AG09319 (cell line): ENCODE results near the gene SLMAP.

Experiments
- DNase-seq: peaks from one replicate; pipeline ENCODE4 v3.0.0-alpha.2; 2010; ENCODE audit warnings: low read depth; ENCODE audit errors: extremely low read depth
- CTCF ChIP-seq: IDR thresholded peaks from 2 replicates; pipeline ENCODE4 v1.5.1; 2011; ENCODE audit warnings: low read depth, mild to moderate bottlenecking, inconsistent platforms, low read length, moderate library complexity

SLMAP gene

GRCh38 chr3:57792198-57792597 is 36.1 kb downstream of the SLMAP start:
- no peak for DNase-seq

DNA sequence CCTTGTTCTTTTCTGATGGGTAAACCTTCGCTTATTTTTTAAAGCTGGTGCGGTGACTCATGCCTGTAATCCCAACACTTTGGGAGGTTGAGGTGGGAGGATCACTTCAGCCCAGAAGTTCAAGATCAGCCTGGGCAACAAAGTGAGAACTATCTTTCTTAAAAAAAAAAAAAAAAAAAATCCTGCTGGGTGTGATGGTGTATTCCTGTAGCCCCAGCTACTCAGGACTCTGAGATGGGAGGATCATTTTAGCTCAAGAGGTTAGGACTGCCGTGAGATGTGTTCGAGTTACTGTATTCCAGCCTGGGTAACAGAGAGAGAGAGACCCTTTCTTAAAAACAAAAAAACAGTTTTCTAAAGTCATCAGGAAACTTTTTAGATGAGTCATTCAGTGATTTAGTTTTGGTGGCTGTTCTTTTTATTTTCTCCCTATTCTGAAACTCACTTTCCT is 37.7 kb downstream of the SLMAP start:
- DNase-seq = no peak
- TF ChIP-seq CTCF = no peak

More at GRCh38 chr3:57792198-57792597, 36.1 kb downstream of the SLMAP start:
- TF ChIP-seq CTCF = no peak

- no peak for TF ChIP-seq CTCF
- no peak for DNase-seq
Observed at GRCh38 chr3:57794501-57794900, 38.4 kb downstream of the SLMAP start.

- DNase-seq = no peak
- no peak for TF ChIP-seq CTCF
Observed at GRCh38 chr3:57794951-57795350, 38.8 kb downstream of the SLMAP start.

GRCh38 chr3:57796261-57796660 is 40.2 kb downstream of the SLMAP start:
- TF ChIP-seq CTCF = no peak
- no peak for DNase-seq

DNA sequence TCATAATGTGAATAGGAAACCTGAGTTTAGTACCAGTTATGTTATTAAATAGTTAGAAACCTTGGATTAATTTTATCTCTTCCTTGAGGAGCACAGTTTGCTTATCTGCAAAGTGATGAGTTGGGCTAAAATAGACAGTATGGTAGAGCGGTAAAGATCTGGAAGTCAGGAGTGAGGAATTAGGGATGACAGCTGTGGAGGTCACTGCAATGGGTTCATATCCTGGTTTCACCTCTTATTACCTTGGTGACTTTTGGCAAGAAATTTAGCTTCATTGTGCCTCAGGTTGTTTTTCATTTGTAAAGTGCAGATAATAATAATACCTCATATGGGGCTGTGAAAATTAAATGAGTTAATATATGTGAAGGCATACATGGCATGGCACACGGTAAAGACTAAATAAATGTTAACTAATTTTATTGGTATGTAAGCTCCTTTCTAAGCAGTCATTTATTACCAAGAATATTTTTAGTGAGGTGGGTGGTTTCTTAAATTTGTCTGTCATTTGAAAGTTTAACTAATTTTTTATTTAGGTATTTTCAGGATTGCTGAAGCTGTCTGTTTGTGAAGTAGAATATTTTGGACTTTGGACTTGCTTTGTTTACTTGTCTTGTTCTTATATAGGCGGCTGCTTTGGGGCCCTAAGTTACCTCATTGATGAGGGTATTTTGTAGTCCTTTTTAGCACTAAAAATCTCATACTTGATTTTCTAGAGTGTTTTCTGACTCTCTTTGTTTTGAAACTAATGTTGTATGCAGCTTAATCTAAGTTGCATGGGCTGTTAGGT is 41.8 kb downstream of the SLMAP start:
- DNase-seq = no peak

More for the DNA sequence above, 41.8 kb downstream of the SLMAP start:
- no peak for TF ChIP-seq CTCF
